DND-41 (cell line): Measurements from ENCODE around the gene BORCS8.

Experiments used
- CTCF ChIP-seq: IDR thresholded peaks from 2 replicates; pipeline ENCODE4 v1.5.1; 2012; ENCODE audit warnings: borderline replicate concordance, low read length, moderate library complexity, mild to moderate bottlenecking; ENCODE audit not compliant: poor library complexity, severe bottlenecking; ENCODE audit errors: extremely low read depth
- EZH2 ChIP-seq: IDR thresholded peaks from 3 replicates; pipeline ENCODE4 v1.6.1; 2012; ENCODE audit warnings: borderline replicate concordance, low read depth, mild to moderate bottlenecking, moderate library complexity, low read length, inconsistent platforms; ENCODE audit not compliant: severe bottlenecking

GRCh38 chr19:19211499-19212420 is 19.8 kb upstream of the BORCS8 start, which contains the start of gene NCAN:
- no peak for TF ChIP-seq CTCF
- no peak for TF ChIP-seq EZH2
